ENCODE measurements around the gene SLC38A6.
A peak's percentile ranks its signal among the peaks of the same experiment; 100 is the strongest.
"Not testable (repeated sequence)": the region's sequence is repeated elsewhere in the genome, so short reads cannot be mapped to it uniquely, and the experiment has no call there.

Gene SLC38A6

DNA sequence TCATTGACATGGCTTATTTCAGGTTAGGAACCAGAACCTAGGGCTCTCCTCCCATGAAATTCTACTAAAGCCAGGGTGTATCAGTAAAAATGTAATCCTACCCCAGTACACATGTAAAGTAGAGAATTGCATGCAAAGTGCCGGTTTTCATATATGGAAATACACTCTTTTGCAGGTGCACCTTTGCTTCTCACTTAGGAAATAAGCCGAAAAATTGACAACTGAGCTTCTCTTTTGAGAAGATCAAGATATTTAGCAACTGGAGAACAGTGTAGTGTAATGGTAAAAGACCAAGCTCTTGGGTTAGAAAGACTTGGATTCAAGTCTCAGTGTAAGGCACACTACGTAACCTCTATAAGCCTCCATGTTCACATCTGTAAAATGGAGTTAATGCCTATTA is 82.4 kb downstream of the SLC38A6 start:
- DNase-seq: no peak

DNA sequence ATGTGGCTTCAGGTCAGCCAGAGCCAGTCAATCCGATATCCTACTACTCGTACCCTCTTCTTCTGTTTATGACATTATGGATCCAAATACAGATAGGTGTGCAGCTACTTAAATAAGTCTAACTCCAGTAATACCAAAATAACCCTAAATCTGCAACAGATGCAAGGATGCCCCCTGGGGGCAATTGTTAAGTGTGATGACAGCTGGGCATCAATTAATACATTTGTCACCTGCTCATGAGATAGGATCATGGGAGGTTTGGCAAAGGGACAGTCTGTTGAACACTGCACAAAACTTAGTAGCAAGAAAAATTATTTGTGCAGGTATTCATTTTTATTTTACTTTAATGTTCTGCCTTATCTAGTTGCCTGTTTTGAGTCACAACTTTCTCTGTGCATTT is 83.2 kb downstream of the SLC38A6 start:
- DNase-seq: no peak

DNA sequence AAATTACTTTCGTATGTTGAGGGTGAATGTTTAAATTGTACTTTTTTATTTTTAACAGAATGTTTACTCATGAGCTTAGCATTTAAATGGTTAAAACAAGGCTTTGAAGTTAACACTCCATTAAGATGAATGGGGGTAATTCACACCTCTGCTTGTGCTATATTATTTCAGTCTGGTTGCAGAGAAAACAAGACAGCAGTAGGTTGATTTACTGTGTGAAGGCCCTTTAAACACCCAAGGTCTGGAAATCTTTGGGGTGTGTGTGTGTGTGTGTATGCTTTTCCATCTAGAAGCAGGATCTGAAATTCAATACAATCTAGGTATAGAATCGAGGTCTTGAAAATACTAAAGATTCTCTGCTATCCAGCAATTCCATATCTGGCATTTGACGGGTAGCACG is 83.8 kb downstream of the SLC38A6 start:
- DNase-seq: no peak

DNA sequence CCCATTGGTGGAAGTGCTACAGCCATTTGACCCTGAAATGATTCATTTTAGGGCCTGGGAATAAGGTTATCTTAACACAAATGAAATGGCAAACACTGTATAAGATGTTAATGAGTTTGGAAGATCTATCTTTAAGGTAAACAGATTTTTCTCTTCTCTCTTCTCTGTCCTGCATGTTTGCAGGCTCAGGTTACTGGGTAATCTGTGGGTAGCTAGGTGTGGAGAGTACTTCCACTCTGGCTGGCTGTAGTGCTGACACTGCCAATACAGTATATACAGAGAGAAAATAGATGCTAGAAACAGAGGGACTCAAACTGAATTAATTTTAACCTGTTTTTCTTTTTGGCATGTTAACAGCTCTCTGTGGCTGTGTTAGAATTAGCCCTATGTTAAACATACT is 84.6 kb downstream of the SLC38A6 start:
- no peak for DNase-seq

DNA sequence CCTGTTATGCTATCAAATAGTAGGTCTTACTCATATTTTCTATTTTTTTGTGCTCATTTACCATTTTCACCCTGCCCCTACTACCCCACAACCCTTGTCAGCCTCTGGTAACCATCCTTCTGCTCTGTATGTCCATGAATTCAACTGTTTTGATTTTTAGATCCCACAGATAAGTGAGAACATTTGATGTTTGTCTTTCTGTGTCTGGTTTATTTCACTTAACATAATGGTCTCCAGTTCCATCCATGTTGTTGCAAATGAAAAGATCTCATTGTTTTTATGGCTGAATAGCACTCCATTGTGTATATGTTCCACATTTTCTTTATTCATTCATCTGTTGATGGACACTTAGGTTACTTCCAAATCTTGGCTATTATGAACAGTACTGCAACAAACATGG is 91.4 kb downstream of the SLC38A6 start:
- DNase-seq: not testable (repeated sequence)

DNA sequence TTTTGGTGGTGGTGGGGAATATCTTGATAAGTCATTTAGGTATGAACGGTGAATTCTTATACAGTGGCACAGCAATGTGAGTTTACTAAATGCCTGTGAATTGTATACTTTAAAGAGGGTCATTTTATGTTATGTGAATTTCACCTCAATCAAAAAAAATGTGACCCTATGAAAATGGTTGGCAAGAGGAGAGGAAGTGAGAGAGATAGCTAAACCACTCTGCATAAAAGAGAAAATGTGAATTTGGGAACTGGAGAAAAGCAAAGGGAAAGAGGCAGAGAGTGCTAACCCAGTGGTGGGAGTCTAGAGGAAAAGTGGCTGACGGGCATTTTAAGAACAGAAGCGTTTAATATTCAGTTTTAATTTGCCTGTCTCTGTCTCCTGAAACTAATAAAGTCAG is 93.8 kb downstream of the SLC38A6 start:
- DNase-seq: no peak

DNA sequence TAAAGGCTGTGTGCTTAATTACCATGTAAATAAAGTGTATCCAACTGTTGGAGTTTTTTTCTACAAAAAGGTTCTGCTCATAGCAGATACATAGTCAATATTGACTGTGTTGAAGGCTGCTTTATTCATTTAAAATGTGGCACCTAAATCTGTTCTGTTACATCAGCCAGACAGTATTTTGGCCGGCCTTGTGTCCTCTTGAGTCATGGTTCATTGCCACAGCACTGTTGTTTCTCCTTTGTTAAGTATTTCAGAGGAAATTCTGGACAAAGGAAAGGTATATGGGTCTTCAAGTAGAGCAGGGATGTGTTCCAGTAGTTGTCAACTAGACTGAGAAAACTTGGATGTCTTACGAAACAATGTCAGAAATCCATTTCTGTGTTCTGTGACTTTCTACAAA is 95.5 kb downstream of the SLC38A6 start:
- DNase-seq: no peak

DNA sequence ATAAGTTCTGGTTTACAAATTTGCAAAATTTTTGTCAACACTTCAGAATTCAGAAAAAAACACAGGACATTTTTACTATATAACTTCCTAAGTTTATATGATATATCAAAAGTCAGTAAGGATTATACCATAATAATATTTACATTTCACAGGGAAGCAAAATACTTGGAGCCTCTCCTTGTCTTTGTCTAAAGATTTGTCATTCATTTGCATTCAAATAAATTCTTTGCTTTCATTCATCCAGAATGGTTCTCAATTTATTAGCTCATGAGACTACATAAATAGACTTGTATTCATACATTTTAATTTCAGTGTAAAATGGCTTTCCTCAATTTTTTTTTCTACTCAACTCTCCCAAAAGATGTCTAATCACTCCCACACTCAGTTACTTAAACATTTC is 96.4 kb downstream of the SLC38A6 start:
- no peak for DNase-seq

DNA sequence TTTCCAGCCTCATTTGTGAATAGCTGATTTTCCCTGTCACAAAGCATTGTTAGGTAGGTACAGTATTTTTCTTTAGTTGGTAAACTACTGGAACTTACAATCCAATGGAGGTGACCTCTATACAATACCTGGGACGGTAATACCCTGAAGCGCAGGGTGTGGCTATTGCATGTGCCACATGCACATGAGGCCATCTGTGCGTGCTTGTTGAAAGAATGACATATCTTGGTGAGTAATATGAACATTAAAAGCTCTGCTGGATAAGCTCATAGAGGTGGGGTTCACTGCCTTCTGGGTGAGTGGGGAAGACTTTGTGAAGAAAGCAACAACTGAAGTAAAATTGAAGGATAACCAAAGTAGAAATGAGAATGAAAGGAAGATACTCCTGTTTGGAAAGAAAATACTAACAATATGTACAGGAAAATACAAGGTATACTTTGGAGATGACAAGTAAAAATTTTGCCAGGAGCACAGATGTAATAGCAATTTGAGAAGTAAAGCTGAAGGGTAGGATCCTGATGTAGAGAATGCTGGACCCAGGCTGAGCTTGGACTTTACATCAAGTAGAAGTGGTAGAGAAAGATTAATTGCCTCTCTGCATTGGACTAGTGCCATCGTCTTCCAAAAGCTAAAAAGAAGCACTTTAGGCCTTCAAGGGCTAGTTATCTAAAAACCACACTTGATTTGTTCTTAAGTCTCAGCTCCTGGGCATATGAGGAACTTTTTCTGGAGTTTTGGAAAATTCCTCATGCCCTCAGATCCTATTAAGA is 97.1 kb downstream of the SLC38A6 start:
- no peak for DNase-seq

DNA sequence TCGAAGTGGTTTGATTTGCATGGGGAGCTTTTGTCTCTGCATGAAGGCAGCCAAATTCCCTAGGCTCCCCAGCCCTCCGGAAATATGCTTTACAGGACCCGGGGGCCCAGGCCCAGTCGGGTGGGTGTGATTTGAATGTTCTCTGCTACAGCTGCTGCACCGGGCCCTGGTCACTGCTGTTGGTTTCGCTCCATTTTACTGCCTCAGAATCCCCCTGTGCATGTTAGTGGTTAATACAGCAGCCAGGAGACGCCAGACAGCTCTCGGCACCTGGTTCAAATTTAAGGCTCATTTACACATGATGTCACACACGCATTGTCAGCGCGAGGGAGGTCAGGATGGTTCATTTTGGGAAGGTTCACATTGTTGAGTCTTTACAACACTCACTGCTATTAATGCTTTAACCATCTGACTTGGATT is 99.6 kb downstream of the SLC38A6 start:
- no peak for DNase-seq

DNA sequence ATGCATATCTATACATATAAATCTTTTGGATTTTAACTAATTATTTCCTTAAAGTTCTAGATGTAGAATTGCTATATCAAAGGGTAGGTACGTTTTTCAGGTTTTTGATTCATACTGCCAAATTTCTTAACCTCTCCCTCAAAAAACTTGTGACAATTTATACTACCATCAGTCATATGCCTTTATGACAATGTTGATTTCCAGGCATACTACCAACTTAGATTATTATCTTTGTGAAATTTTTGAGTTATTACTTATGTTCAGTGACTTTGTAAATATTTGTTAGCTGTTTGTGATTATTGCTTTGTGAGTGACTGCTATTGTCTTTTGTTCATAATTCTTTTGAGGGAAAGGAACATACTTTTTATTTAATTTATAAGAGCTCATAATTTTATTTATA is 107.0 kb downstream of the SLC38A6 start:
- DNase-seq: no peak

DNA sequence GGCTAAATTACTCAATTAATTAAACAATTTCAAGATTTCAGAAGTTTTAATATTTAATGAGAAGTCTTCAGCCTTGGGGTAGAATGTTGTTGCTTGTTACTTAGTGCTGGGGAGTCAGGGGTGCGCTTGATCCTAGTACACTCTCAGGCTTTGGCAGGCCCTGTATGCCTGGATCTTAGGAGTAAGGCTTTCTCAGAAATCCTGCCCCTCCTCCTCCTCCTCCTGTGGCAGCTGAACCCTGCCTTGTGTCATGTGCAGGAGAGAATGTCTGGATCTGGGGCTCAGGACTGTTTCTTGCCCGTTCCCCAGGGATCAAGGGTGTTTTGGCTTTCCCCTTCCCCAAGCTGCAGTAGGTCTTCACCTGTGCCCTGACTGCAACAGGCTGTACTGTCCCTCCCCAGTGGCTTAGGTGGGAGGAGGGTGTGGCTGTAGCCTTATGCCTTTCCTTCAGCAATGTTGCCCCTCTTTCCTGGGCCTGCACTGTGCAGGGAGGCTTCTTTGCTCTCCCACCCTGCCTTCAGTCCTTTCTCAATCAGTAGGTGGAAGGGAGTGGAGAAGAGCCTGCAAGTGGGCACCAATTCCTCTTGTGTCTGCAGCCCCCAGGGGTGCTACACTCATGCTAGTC is 108.2 kb downstream of the SLC38A6 start:
- no peak for DNase-seq

DNA sequence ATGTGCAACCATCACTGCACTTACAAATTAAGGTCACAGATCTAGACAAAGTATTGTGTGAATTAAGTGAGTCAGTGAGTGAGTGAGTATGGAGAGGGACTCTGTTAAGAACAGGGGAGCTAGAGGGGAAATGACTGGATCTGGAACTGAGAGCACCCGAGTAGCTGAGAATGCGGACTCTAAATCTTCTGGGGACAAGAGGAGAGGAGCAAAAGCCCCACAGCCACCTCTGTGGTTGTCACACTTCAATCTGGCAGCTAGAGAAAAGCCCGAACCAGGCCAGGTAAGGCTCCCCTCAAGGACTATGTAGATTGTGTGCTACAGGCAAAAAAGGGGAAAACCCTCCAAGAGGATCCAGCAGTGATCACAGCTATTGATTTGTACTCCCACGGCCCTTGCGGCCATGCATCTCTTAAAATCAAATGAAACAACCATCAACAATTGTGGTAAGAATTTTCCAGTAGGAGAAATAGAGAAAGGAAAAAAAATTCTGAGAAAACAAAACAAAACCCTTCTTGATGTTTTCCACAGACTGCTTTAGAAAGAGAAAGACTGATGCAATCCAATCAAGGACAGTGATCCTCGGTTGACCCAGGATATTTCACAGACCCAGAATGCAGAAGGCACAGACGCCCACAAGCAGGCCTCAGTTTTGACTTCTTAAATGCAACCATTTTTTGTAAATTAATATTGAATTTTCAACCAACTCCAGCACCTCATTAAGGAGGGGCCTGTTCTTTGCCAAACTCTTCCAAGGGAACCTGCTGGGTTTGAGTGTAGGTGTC is 109.6 kb downstream of the SLC38A6 start:
- no peak for DNase-seq

DNA sequence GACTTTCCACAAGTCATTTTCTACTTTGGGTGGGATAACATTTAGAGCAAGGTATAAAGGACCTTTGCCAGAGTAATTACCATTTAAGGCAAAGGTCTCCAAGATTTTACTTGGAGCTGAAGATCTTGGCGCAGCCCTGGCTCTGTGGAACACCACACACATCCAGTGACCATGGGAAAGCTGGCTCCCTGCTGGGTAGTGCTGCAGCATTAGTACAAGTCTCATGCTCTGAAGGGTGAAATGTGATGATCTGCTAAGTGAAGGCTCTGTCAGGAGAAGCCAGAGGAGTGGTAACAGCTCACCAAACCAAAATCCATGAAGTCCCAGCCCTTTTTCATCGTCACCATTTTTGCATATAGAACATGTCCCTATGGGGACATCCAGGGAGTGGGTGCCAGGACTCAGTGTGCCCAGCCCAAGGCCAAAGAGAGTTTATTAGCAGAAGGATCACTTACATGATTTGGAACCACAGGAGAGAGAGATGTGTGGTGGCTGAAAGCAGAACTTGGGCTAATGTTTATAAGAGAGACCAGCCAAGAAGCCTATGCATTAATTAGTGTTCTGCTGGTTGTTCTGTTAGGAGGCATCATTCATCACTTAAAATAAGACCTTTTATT is 110.7 kb downstream of the SLC38A6 start:
- no peak for DNase-seq

DNA sequence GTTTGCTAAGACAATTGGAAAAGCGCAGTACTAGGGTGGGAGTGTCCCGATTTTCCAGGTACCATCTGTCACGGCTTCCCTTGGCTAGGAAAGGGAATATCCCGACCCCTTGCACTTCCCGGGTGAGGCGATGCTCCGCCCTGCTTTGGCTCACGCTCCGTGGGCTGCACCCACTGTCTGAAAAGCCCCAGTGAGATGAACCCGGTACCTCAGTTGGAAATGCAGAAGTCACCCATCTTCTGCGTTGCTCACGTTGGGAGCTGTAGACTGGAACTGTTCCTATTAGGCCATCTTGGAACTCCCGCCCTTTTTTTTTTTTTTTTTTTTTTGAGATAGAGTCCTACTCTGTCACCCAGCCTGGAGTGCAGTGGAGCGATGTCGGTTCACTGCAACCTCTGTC is 117.1 kb downstream of the SLC38A6 start:
- DNase-seq: not testable (repeated sequence)

DNA sequence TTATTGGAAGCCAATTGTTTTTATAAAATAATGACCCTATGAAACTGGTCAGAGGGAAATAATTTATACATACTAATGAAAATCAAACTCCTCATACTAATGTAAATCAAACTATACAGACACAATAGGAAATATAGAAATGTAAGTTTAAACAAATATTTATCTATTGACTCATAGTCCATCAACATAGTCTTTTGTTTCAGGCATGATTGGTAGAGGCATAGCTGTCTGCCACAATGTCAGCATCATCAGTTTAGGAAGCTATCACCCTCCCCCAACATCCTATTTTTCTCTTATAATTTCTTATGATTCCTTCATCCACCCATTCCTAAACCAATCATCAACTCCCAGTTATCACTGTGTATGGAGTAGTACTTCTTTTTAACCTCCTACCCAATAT is 117.7 kb downstream of the SLC38A6 start:
- DNase-seq: no peak

DNA sequence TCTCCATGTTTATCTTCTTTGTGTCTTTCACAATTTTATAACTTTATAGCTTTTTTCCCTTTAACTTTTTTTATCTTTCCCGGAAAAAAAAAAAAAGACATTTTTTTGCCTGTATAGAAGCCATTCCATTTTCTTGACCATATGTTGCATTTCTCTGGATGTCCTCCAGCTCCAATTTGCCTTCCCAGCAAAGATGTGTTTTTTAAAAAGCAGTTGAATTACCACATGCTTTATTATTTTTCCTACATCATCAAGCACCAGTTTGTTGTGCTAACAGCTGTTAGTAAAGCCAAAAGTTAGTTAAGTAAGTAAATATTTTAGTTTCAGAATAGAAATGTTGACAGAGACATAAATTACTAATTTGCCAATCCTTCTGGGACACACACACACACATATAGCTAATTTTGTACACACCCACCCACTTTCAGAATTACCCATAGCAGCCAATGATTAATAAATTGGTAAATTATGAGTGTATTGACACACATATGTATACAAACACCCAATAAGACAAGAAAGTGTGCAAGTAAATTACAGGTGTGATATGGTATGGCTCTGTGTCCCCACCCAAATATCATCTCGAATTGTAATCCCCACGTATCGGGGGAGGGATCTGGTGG is 118.3 kb downstream of the SLC38A6 start:
- no peak for DNase-seq

DNA sequence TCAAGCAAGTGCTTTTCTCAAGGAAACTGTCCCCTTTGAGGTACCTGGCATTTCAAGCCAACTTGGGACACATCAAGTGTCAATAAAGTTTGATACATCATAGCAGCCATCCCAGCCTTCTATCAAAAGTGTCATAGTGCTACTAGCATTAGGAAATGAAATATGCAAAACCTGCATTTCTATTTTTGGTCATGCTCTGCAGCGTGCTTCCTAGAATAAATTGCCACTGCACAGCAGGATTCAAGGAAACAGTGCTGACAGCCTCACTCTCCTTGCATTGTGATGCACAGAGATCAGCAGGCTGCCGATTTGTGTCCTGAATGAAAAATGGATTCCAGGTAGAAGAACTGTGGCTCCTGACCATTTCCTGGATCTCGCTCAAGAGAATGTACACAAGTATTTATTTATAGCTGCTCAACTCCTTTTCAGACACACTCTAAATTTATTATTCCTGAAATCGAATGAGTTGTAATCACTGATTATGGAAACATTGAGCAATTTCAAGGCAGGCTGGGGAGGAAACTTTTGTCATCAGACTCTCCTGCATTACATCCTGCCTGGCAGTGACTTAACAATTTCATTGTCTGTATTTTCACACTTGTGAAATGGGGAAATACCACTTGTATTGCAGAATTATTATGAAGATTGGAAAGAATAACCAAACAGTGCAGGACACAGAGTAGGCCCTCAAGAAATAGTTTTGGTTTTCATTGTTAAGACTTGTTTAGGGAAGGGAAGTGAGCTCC is 120.9 kb downstream of the SLC38A6 start:
- peak; percentile 58 for DNase-seq
